GM23248 (cell line): Measurements from ENCODE around the gene SENP1. TPM values are rescaled to one million over a fixed set of nuclear protein-coding genes. Genes with fewer than 3 reads are reported as not detected.

Experiments used
- DNase-seq: peaks from one replicate; pipeline ENCODE4 v3.0.0-alpha.2; 2015
- H2AFZ ChIP-seq: fragments of 200-600 bp; sonication (generic); 2 replicates; pipeline ENCODE4 v1.6.1; 2016; ENCODE audit warnings: antibody characterized with exemption
- H3F3A ChIP-seq: fragments of 200-600 bp; sonication (generic); 2 replicates; pipeline ENCODE4 v1.6.1; 2016; ENCODE audit warnings: mild to moderate bottlenecking, antibody characterized with exemption, mixed run types; ENCODE audit not compliant: insufficient read depth
- H3K27ac ChIP-seq: fragments of 200-600 bp; sonication (generic); 2 replicates; pipeline ENCODE4 v1.5.1; 2016; ENCODE audit warnings: mild to moderate bottlenecking
- H3K27me3 ChIP-seq: fragments of 200-600 bp; sonication (generic); replicated peaks from 2 replicates; pipeline ENCODE4 v1.6.1; 2016; ENCODE audit warnings: mild to moderate bottlenecking; ENCODE audit not compliant: insufficient read depth
- H3K36me3 ChIP-seq: fragments of 200-600 bp; sonication (generic); 2 replicates; pipeline ENCODE4 v1.6.1; 2016; ENCODE audit warnings: low read depth, mild to moderate bottlenecking
- H3K4me1 ChIP-seq: fragments of 200-600 bp; sonication (generic); 2 replicates; pipeline ENCODE4 v1.6.1; 2016; ENCODE audit warnings: mild to moderate bottlenecking; ENCODE audit not compliant: insufficient read depth
- H3K4me2 ChIP-seq: fragments of 200-600 bp; sonication (generic); one replicate; pipeline ENCODE4 v1.6.1; 2016; ENCODE audit warnings: mild to moderate bottlenecking; ENCODE audit not compliant: unreplicated experiment
- H3K4me3 ChIP-seq: fragments of 200-600 bp; sonication (generic); 2 replicates; pipeline ENCODE4 v1.5.1; 2016; ENCODE audit warnings: mild to moderate bottlenecking
- H3K79me2 ChIP-seq: fragments of 200-600 bp; sonication (generic); 2 replicates; pipeline ENCODE4 v1.6.1; 2016; ENCODE audit warnings: mild to moderate bottlenecking; ENCODE audit not compliant: insufficient read depth
- H3K9ac ChIP-seq: fragments of 200-600 bp; sonication (generic); 2 replicates; pipeline ENCODE4 v1.6.1; 2016; ENCODE audit warnings: mild to moderate bottlenecking
- H3K9me2 ChIP-seq: fragments of 200-600 bp; sonication (generic); 2 replicates; pipeline ENCODE4 v1.6.1; 2016; ENCODE audit warnings: mixed run types, mild to moderate bottlenecking, moderate library complexity; ENCODE audit not compliant: insufficient read depth
- H3K9me3 ChIP-seq: fragments of 200-600 bp; sonication (generic); one replicate; pipeline ENCODE4 v1.6.1; 2017; ENCODE audit warnings: low read depth
- H4K20me1 ChIP-seq: fragments of 200-600 bp; sonication (generic); 2 replicates; pipeline ENCODE4 v1.6.0; 2016; ENCODE audit not compliant: insufficient read depth
- EZH2 ChIP-seq: fragments of 200-600 bp; sonication (generic); IDR thresholded peaks from 2 replicates; pipeline ENCODE4 v1.6.1; 2018; ENCODE audit warnings: antibody characterized with exemption, mild to moderate bottlenecking; ENCODE audit not compliant: insufficient read depth, poor library complexity, severe bottlenecking
- EZH2phosphoT487 ChIP-seq: fragments of 200-600 bp; sonication (generic); IDR thresholded peaks from 2 replicates; pipeline ENCODE4 v1.6.1; 2018; ENCODE audit warnings: antibody characterized with exemption, moderate library complexity, mild to moderate bottlenecking, low read depth; ENCODE audit not compliant: insufficient read depth
- WGBS, 2 experiments: methylation state at CpG; one replicate each; pipeline ENCODE4 v1.1.6; 2015 to 2017; ENCODE audit warnings: low lambda C conversion rate in 2 of 2, low coverage in 1 of 2; ENCODE audit errors: missing lambda C conversion rate in 2 of 2; 5-methylcytosine and 5-hydroxymethylcytosine counted together
- in situ Hi-C: fragments of 300-500 bp; cut with MboI; formaldehyde crosslinking; loops from 2 replicates; pipeline ENCODE4 v1.15.0; 2020
- polyA plus RNA-seq: library from polyadenylated mRNA; unstranded; fragments of >200 nt; fragmentation: Nextera tagmentation; extraction: Ambion mirVana; gene quantifications from 2 replicates; pipeline ENCODE4 v1.2.1, GENCODE V29; 2016
- total RNA-seq: library from RNA; depleted of rRNA; stranded (reverse); fragments of >200 nt; shearing (Covaris generic); gene quantifications from 2 replicates; pipeline ENCODE4 v1.2.3, GENCODE V29; 2014

The SENP1 gene
- total and polyA plus RNA-seq, 2 experiments from 2014 or later = 6.7 to 15.3 TPM

GRCh38 chr12:48015954-48016353 is 89.9 kb downstream of the SENP1 start:
- Histone ChIP-seq H3K36me3 (no peaks in the 10 kb centered on the region), H3K9me2 (no peaks in the 10 kb centered on the region), H2AFZ (no peak overlapping the region), H3K27ac (no peak overlapping the region), H3K4me3 (no peak overlapping the region), H4K20me1 (no peaks in the 10 kb centered on the region), H3K27me3 (peaks cover 71% of the 10 kb centered on the region), H3K4me2 (no peak overlapping the region), H3F3A (no peaks in the 10 kb centered on the region), H3K79me2 (no peaks in the 10 kb centered on the region), H3K9me3 (no peaks in the 10 kb centered on the region), H3K9ac (no peak overlapping the region), H3K4me1 (no peaks in the 10 kb centered on the region)
- DNase-seq = no peak
- in situ Hi-C loops = no loop called here
- no peak for TF ChIP-seq EZH2phosphoT487
- no peak for TF ChIP-seq EZH2
- 73 to 77% methylated on average over 7 of the region's 7 CpGs for WGBS, 2 experiments

GRCh38 chr12:48015129-48015528 is 90.8 kb downstream of the SENP1 start:
- Histone ChIP-seq H3K9me3 (no peaks in the 10 kb centered on the region), H3K36me3 (no peaks in the 10 kb centered on the region), H2AFZ (no peak overlapping the region), H3K27ac (no peak overlapping the region), H3K4me2 (no peak overlapping the region), H3K9ac (no peak overlapping the region), H4K20me1 (no peaks in the 10 kb centered on the region), H3F3A (no peaks in the 10 kb centered on the region), H3K4me3 (no peak overlapping the region), H3K4me1 (no peaks in the 10 kb centered on the region), H3K79me2 (no peaks in the 10 kb centered on the region), H3K9me2 (no peaks in the 10 kb centered on the region), H3K27me3 (peaks cover 69% of the 10 kb centered on the region)
- DNase-seq = no peak
- 28 to 31% methylated on average over 1 of the region's 1 CpG for WGBS, 2 experiments
- TF ChIP-seq EZH2 (no peak), EZH2phosphoT487 (no peak)
- in situ Hi-C loops = no loop called here

GRCh38 chr12:48013287-48013686 is 92.6 kb downstream of the SENP1 start:
- H3K4me2 ChIP-seq = no peak overlapping the region
- TF ChIP-seq EZH2 = no peak
- no peak for TF ChIP-seq EZH2phosphoT487
- H3K9ac ChIP-seq = no peak overlapping the region
- no peaks in the 10 kb centered on the region for H4K20me1 ChIP-seq
- no peak for DNase-seq
- H3K79me2 ChIP-seq = no peaks in the 10 kb centered on the region
- no peaks in the 10 kb centered on the region for H3F3A ChIP-seq
- no peaks in the 10 kb centered on the region for H3K9me3 ChIP-seq
- no peaks in the 10 kb centered on the region for H3K36me3 ChIP-seq
- H3K4me3 ChIP-seq = no peak overlapping the region
- whole genome bisulfite sequencing, 2 experiments = 58% methylated on average over 2 of the region's 2 CpGs
- in situ Hi-C loops = no loop called here
- no peak overlapping the region for H3K27ac ChIP-seq
- no peaks in the 10 kb centered on the region for H3K9me2 ChIP-seq
- no peak overlapping the region for H2AFZ ChIP-seq
- peaks cover 72% of the 10 kb centered on the region for H3K27me3 ChIP-seq
- H3K4me1 ChIP-seq = no peaks in the 10 kb centered on the region

DNA sequence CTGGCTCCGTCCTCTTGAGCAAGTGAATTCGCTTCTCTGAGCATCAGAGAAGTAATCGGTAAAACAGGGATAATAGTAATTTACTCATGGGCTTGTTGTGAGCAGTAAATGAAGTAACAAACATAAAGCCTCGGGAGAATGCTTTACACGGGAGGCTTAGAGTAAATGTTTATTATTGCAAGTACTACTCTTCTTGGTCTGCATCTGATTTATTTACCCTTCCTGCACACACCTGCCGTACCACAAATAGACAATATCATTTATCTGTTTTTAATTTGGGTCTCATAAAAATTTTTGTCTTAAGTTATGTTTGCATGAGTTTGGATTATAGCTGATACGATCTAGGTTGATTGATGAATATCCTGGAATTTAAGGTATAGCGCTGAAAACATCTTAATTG is 93.8 kb downstream of the SENP1 start:
- no peaks in the 10 kb centered on the region for H3F3A ChIP-seq
- no peak overlapping the region for H3K27ac ChIP-seq
- H3K9me3 ChIP-seq = no peaks in the 10 kb centered on the region
- H3K27me3 ChIP-seq = peaks cover 71% of the 10 kb centered on the region
- H3K9me2 ChIP-seq = no peaks in the 10 kb centered on the region
- H3K9ac ChIP-seq = no peak overlapping the region
- no peaks in the 10 kb centered on the region for H3K36me3 ChIP-seq
- H3K79me2 ChIP-seq = no peaks in the 10 kb centered on the region
- H4K20me1 ChIP-seq = no peaks in the 10 kb centered on the region
- in situ Hi-C loops = no loop called here
- no peaks in the 10 kb centered on the region for H3K4me1 ChIP-seq
- H2AFZ ChIP-seq = no peak overlapping the region
- no peak for DNase-seq
- H3K4me2 ChIP-seq = no peak overlapping the region
- TF ChIP-seq EZH2 = no peak
- TF ChIP-seq EZH2phosphoT487 = no peak
- no peak overlapping the region for H3K4me3 ChIP-seq
- WGBS, 2 experiments = 60 to 62% methylated on average over 8 of the region's 8 CpGs
